ENCODE results near the gene C1GALT1C1.
"Not testable (repeated sequence)": the region's sequence is repeated elsewhere in the genome, so short reads cannot be mapped to it uniquely, and the experiment has no call there.

The C1GALT1C1 gene

GRCh38 chrX:120629667-120630537 lies at the start of gene C1GALT1C1:
Gene C1GALT1C1, minus strand, starts transcription at chrX:120630054. Its CDS starts 2,888 bp downstream, at chrX:120627166.
- peak; percentile 94 for DNase-seq

- no peak for DNase-seq
These were observed 47.3 kb upstream of the C1GALT1C1 start for GRCh38 chrX:120677004-120677652.

GRCh38 chrX:120672841-120673530 lies 43.1 kb upstream of the C1GALT1C1 start:
- DNase-seq, result no peak

GRCh38 chrX:120672389-120672788 lies 42.5 kb upstream of the C1GALT1C1 start:
- DNase-seq, result no peak

GRCh38 chrX:120671963-120672362 lies 42.1 kb upstream of the C1GALT1C1 start:
- DNase-seq, result no peak

- DNase-seq, result no peak
These were observed 38.5 kb upstream of the C1GALT1C1 start for GRCh38 chrX:120668357-120668756.

GRCh38 chrX:120664535-120664934 lies 34.7 kb upstream of the C1GALT1C1 start:
- DNase-seq, result not testable (repeated sequence)

- DNase-seq, result peak; percentile 0
These were observed 34.2 kb upstream of the C1GALT1C1 start for GRCh38 chrX:120664081-120664480.

- no peak for DNase-seq
These were observed 32.8 kb upstream of the C1GALT1C1 start for GRCh38 chrX:120662662-120663061.

- DNase-seq, result no peak
These were observed 30.8 kb upstream of the C1GALT1C1 start for GRCh38 chrX:120660637-120661036.

GRCh38 chrX:120653000-120653399 lies 23.1 kb upstream of the C1GALT1C1 start:
- DNase-seq, result peak; percentile 0

- not testable (repeated sequence) for DNase-seq
These were observed 22.4 kb upstream of the C1GALT1C1 start for GRCh38 chrX:120652256-120652655.

- DNase-seq, result no peak
These were observed 17.3 kb upstream of the C1GALT1C1 start for GRCh38 chrX:120647127-120647526.

- DNase-seq, result no peak
These were observed 13.0 kb upstream of the C1GALT1C1 start for GRCh38 chrX:120642871-120643270.

GRCh38 chrX:120638619-120639018 lies 8.8 kb upstream of the C1GALT1C1 start:
- DNase-seq, result no peak

GRCh38 chrX:120625371-120625770 lies 4.5 kb downstream of the C1GALT1C1 start:
- no peak for DNase-seq

- no peak for DNase-seq
These were observed 11.7 kb downstream of the C1GALT1C1 start for GRCh38 chrX:120617996-120618630.

GRCh38 chrX:120614816-120615215 lies 15.0 kb downstream of the C1GALT1C1 start:
- DNase-seq, result no peak

- DNase-seq, result no peak
These were observed 17.8 kb downstream of the C1GALT1C1 start for GRCh38 chrX:120612086-120612485.

GRCh38 chrX:120604361-120604782 lies 25.5 kb downstream of the C1GALT1C1 start:
- DNase-seq, result no peak

GRCh38 chrX:120603707-120604360 lies 26.0 kb downstream of the C1GALT1C1 start, which contains the start of gene MCTS1:
Gene MCTS1, plus strand, starts transcription at chrX:120604101. Its CDS starts 136 bp downstream, at chrX:120604237.
- DNase-seq, result peak; percentile 89

- no peak for DNase-seq
These were observed 44.2 kb downstream of the C1GALT1C1 start for GRCh38 chrX:120585702-120586101.
